ENCODE results near the gene PIK3C2G. TPM values are rescaled to one million over a fixed set of nuclear protein-coding genes. Genes with fewer than 3 reads are reported as not detected.

The PIK3C2G gene
- total RNA-seq, 2 experiments from 2014 or later, result not detected

DNA sequence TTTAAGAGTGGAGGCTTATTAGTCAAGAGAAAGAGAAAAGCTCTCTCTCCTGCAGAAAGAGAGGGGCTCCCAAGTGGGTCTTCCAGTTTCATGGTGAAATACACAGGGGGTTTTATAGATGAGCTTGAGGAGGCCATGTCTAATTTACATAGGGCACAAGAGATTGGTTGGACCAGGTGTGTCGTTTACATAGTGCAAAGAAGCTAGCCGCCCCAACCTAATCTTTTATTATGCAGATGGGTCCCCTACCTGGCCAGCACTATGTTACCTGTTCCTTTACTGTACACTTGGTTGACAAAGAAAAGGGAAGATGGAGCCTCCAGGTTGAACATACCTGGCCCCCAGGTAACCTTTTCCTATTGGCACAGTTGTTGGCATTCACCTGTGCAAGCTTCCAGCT is 195.0 kb downstream of the PIK3C2G start:
- H3K4me3 Mint-ChIP-seq, result no peak overlapping the region
- no peaks in the 10 kb centered on the region for H3K4me1 Mint-ChIP-seq
- H3K36me3 Mint-ChIP-seq (ENCODE audit: low read depth), result no peaks in the 10 kb centered on the region
- no peak overlapping the region for H3K27ac Mint-ChIP-seq
- DNase-seq, result no peak
- ChIA-PET POLR2A (no interaction called here), CTCF (no interaction called here)
- H3K27me3 Mint-ChIP-seq, result no peaks in the 10 kb centered on the region
- peaks cover 4% of the 10 kb centered on the region for H3K9me3 Mint-ChIP-seq

- DNase-seq, result no peak
- Mint-ChIP-seq H3K27me3 (no peaks in the 10 kb centered on the region), H3K4me1 (no peaks in the 10 kb centered on the region), H3K36me3 (ENCODE audit: low read depth) (no peaks in the 10 kb centered on the region), H3K4me3 (no peak overlapping the region), H3K27ac (no peak overlapping the region), H3K9me3 (peaks cover 4% of the 10 kb centered on the region)
- ChIA-PET POLR2A (no interaction called here), CTCF (no interaction called here)
Measured at GRCh38 chr12:18457362-18457761, 196.0 kb downstream of the PIK3C2G start.

DNA sequence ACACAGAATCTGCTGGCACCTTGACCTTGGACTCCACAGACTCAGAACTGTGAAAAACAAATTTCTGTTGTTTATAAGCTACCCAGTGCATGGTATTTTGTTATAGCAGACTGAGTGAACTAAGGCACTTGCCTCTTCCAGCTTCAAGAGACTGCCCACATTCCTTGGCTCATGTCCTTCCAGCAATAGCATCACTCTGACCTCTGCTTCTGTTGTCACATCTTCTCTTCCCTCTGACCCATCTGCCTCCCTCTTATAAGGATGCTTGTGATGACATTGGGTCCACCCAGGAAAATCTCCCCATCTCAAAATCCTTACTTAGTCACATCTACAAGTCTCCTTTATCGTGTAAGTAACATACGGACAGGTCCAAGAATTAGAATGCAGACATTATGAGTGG is 200.4 kb downstream of the PIK3C2G start:
- H3K36me3 Mint-ChIP-seq (ENCODE audit: low read depth), result no peaks in the 10 kb centered on the region
- CTCF ChIA-PET, result no interaction called here
- H3K27me3 Mint-ChIP-seq, result no peaks in the 10 kb centered on the region
- no peaks in the 10 kb centered on the region for H3K4me1 Mint-ChIP-seq
- H3K27ac Mint-ChIP-seq, result no peak overlapping the region
- POLR2A ChIA-PET, result no interaction called here
- DNase-seq, result no peak
- no peaks in the 10 kb centered on the region for H3K9me3 Mint-ChIP-seq
- H3K4me3 Mint-ChIP-seq, result no peak overlapping the region

GRCh38 chr12:18462442-18462841 is 201.1 kb downstream of the PIK3C2G start:
- Mint-ChIP-seq H3K27me3 (no peaks in the 10 kb centered on the region), H3K36me3 (ENCODE audit: low read depth) (no peaks in the 10 kb centered on the region), H3K4me1 (no peaks in the 10 kb centered on the region), H3K4me3 (no peak overlapping the region), H3K9me3 (no peaks in the 10 kb centered on the region), H3K27ac (no peak overlapping the region)
- ChIA-PET POLR2A (no interaction called here), CTCF (no interaction called here)
- no peak for DNase-seq

- peaks cover 3% of the 10 kb centered on the region for H3K9me3 Mint-ChIP-seq
- ChIA-PET POLR2A (no interaction called here), CTCF (no interaction called here)
- H3K27ac Mint-ChIP-seq, result no peak overlapping the region
- no peak overlapping the region for H3K4me3 Mint-ChIP-seq
- no peak for DNase-seq
- H3K4me1 Mint-ChIP-seq, result no peaks in the 10 kb centered on the region
- no peaks in the 10 kb centered on the region for H3K27me3 Mint-ChIP-seq
- no peaks in the 10 kb centered on the region for H3K36me3 Mint-ChIP-seq (ENCODE audit: low read depth)
Measured at GRCh38 chr12:18467620-18468245, 206.4 kb downstream of the PIK3C2G start.

DNA sequence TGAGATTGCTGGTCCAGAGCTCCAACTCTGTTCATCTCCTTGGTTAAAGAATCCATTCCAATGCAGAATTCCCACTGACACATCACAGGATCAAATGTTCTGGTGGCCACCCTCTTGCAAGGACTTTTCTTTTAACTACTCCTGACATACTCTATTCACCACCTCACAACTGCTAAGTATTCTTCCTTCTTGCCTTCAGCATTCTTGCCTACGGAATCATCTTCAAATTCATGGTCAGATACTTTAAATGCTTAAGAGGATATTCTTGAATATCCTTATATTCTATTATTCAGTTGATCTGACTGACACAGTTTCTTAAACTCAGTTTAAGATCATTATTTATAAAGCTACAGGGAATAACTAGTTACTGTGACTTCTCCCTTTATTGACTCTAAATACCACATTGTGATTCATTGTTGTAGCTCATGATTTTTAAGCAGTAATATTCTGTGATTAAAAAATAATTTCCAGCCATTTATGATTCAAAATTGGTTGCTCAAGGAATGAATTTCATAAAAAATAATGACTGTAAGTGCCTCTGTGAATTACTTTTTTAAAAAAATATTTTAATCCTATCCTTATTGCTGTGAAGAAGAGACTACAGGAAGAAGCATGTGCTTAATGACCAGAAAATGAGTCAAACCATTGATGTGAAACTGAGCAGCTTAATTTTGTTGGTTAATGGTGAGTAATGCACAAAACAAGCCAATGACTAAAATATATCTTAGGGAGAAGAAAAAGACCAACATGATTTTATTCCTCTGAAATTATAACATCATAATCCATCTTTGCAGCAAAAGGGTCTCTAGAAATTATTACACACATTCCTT is 207.1 kb downstream of the PIK3C2G start:
- Mint-ChIP-seq H3K4me1 (no peaks in the 10 kb centered on the region), H3K4me3 (no peak overlapping the region), H3K36me3 (ENCODE audit: low read depth) (no peaks in the 10 kb centered on the region), H3K27me3 (no peaks in the 10 kb centered on the region), H3K27ac (no peak overlapping the region), H3K9me3 (peaks cover 3% of the 10 kb centered on the region)
- CTCF ChIA-PET, result no interaction called here
- no peak for DNase-seq
- POLR2A ChIA-PET, result no interaction called here

DNA sequence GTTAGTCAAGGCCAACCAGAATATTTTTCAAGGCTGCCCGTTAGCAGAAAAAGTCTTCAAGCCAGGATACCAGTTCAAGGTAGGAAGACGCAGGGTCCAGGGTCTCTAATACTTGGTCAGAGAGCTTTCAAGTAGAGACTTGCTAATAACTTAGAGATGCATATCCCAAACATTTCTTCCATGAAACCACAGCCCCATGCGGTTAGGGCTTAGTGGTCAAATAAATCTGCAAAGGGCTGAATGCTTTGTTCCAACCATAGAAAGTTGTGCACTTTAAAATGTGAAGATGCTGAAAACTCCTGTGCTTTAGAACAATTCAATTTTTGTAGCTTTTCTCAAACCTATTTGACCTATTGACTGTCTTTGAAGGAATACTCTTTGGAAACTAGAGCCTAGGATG is 208.9 kb downstream of the PIK3C2G start:
- no peak for DNase-seq
- Mint-ChIP-seq H3K4me3 (no peak overlapping the region), H3K36me3 (ENCODE audit: low read depth) (no peaks in the 10 kb centered on the region), H3K27ac (no peak overlapping the region), H3K9me3 (peaks cover 3% of the 10 kb centered on the region), H3K27me3 (no peaks in the 10 kb centered on the region), H3K4me1 (no peaks in the 10 kb centered on the region)
- POLR2A ChIA-PET, result no interaction called here
- CTCF ChIA-PET, result no interaction called here

DNA sequence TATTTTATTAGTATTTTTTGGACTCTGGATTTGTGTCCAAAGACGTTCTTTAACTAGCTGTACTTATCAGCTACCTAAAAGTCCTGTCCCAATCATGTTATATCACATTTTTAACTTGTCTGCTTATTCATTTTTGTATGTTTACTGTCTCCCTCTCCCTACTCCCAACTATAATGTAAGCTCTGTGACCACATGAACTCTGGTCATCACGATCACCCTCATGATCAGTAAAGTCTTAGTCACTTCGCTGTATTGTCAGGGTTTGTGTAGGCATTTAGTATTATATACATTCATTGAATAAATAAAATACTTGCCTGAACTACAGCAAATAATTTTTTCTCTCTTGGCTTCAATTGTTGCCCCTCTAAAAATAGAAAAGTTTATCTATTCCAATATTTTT is 211.0 kb downstream of the PIK3C2G start:
- CTCF ChIA-PET, result no interaction called here
- peaks cover 3% of the 10 kb centered on the region for H3K9me3 Mint-ChIP-seq

DNA sequence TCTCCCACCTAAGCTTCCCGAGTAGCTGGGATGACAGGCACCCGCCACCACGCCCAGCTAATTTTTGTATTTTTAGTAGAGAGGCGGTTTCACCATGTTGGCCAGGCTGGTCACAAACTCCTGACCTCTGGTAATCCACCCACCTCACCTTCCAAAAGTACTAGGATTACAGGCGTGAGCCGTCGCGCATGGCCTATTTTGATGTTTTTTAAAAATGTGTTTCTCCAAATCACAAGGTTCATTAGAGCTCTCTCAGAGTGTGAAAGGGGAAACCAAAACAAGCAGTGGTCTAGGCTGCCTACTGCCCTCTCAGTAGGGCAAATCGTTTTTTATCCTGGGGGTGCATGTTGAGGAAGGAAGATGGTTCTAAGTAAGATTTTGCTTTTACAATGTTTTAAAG is 211.5 kb downstream of the PIK3C2G start:
- POLR2A ChIA-PET, result no interaction called here
- H3K4me1 Mint-ChIP-seq, result no peaks in the 10 kb centered on the region
- H3K9me3 Mint-ChIP-seq, result peaks cover 3% of the 10 kb centered on the region
- H3K27ac Mint-ChIP-seq, result no peak overlapping the region
- no peak overlapping the region for H3K4me3 Mint-ChIP-seq
- CTCF ChIA-PET, result no interaction called here
- no peaks in the 10 kb centered on the region for H3K27me3 Mint-ChIP-seq
- DNase-seq, result no peak
- H3K36me3 Mint-ChIP-seq (ENCODE audit: low read depth), result no peaks in the 10 kb centered on the region

More for the DNA sequence above, 211.0 kb downstream of the PIK3C2G start:
- POLR2A ChIA-PET, result no interaction called here
- Mint-ChIP-seq H3K4me1 (no peaks in the 10 kb centered on the region), H3K27ac (no peak overlapping the region), H3K36me3 (ENCODE audit: low read depth) (no peaks in the 10 kb centered on the region), H3K27me3 (no peaks in the 10 kb centered on the region), H3K4me3 (no peak overlapping the region)
- no peak for DNase-seq

GRCh38 chr12:18476861-18477260 is 215.5 kb downstream of the PIK3C2G start:
- no peak overlapping the region for H3K27ac Mint-ChIP-seq
- no peaks in the 10 kb centered on the region for H3K4me1 Mint-ChIP-seq
- no peak overlapping the region for H3K4me3 Mint-ChIP-seq
- ChIA-PET CTCF (no interaction called here), POLR2A (no interaction called here)
- H3K9me3 Mint-ChIP-seq, result no peaks in the 10 kb centered on the region
- DNase-seq, result no peak
- H3K27me3 Mint-ChIP-seq, result no peaks in the 10 kb centered on the region
- no peaks in the 10 kb centered on the region for H3K36me3 Mint-ChIP-seq (ENCODE audit: low read depth)

DNA sequence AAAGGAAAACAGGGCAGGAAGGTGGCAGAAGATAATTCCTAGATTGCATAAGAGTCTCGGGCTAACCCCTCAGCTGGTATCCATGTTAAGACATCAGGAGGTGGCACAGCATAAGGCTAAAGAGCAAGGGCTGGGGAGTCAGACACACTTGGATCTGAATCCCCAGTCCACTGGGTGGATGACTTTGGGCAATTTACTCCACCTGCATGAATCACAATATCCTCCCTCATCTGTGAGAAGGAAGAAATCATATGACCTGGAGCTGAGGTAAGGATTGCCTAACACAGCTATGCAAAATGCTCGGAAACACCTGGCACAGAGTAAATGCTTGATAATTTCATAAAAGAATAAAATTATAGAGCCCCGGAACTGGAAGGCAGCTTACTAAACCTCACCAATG is 217.9 kb downstream of the PIK3C2G start:
- Mint-ChIP-seq H3K36me3 (ENCODE audit: low read depth) (no peaks in the 10 kb centered on the region), H3K27ac (no peak overlapping the region), H3K4me3 (no peak overlapping the region), H3K4me1 (no peaks in the 10 kb centered on the region), H3K27me3 (no peaks in the 10 kb centered on the region), H3K9me3 (no peaks in the 10 kb centered on the region)
- CTCF ChIA-PET, result no interaction called here
- POLR2A ChIA-PET, result no interaction called here
- no peak for DNase-seq

DNA sequence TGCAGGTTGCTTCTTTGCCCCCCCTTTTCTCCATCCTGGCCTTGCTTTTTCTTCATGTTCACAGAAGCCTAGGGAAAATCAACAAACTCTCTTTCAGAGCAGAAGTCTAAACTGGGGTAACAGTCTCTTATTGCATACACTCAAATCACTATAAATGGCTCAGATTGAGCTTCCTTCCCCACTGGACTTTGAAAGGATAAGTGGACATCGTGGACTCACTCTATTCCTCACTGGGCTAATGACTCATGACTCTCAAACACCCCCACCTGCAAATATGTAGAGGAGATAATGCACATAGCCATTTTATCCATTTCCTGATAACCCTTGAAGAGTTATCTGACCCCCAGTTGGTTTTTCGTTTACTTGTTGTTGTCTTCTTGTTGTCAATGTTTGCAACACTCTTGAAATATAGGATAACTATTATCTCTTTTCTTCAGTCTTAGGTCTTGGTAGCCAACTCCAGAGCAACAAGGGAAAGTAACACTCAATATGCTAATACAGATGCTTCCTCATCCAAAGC is 221.3 kb downstream of the PIK3C2G start:
- CTCF ChIA-PET, result no interaction called here
- no peak for DNase-seq

GRCh38 chr12:18483698-18484325 is 222.5 kb downstream of the PIK3C2G start:
- H3K4me1 Mint-ChIP-seq, result no peaks in the 10 kb centered on the region
- POLR2A ChIA-PET, result no interaction called here
- no peak overlapping the region for H3K4me3 Mint-ChIP-seq
- CTCF ChIA-PET, result no interaction called here
- no peak overlapping the region for H3K27ac Mint-ChIP-seq
- H3K27me3 Mint-ChIP-seq, result no peaks in the 10 kb centered on the region
- H3K36me3 Mint-ChIP-seq (ENCODE audit: low read depth), result no peaks in the 10 kb centered on the region
- no peaks in the 10 kb centered on the region for H3K9me3 Mint-ChIP-seq
- DNase-seq, result no peak

More for the DNA sequence above, 221.3 kb downstream of the PIK3C2G start:
- H3K36me3 Mint-ChIP-seq (ENCODE audit: low read depth), result no peaks in the 10 kb centered on the region
- H3K4me3 Mint-ChIP-seq, result no peak overlapping the region
- no peak overlapping the region for H3K27ac Mint-ChIP-seq
- POLR2A ChIA-PET, result no interaction called here
- H3K27me3 Mint-ChIP-seq, result no peaks in the 10 kb centered on the region
- no peaks in the 10 kb centered on the region for H3K9me3 Mint-ChIP-seq
- no peaks in the 10 kb centered on the region for H3K4me1 Mint-ChIP-seq

GRCh38 chr12:18486036-18486435 is 224.7 kb downstream of the PIK3C2G start:
- no peak for DNase-seq
- Mint-ChIP-seq H3K27me3 (no peaks in the 10 kb centered on the region), H3K4me3 (no peak overlapping the region), H3K36me3 (ENCODE audit: low read depth) (no peaks in the 10 kb centered on the region), H3K4me1 (no peaks in the 10 kb centered on the region), H3K27ac (no peak overlapping the region), H3K9me3 (no peaks in the 10 kb centered on the region)
- CTCF ChIA-PET, result no interaction called here
- POLR2A ChIA-PET, result no interaction called here
